HG03097 (cell line): ENCODE measurements around the gene MGA.

Experiments
- ATAC-seq: cut with Tn5 transposase; IDR thresholded peaks from one replicate; pipeline ENCODE4 v1.9.1; 2021; ENCODE audit not compliant: unreplicated experiment, low FRiP score

MGA gene

DNA sequence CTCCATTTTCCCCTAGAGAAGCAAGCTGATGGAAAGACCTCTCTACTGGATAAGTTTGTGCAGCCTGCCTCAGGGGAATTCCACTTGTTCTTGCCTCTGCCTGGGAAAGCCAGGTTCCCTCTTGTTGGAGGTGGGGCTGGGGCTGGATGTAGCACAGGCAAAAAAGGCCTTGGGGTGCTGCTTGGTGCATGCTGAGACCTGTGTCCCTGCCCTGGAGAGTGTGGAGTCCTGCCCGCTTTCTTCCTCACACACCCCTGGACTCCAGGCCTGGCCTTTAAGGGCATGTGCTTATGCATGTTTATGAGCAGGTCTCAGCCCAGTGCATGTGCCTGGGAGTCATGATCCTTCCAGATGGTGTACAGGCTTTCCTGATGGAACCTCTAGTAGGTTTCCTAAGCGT is 144.2 kb downstream of the MGA start:
- ATAC-seq, result no peak

DNA sequence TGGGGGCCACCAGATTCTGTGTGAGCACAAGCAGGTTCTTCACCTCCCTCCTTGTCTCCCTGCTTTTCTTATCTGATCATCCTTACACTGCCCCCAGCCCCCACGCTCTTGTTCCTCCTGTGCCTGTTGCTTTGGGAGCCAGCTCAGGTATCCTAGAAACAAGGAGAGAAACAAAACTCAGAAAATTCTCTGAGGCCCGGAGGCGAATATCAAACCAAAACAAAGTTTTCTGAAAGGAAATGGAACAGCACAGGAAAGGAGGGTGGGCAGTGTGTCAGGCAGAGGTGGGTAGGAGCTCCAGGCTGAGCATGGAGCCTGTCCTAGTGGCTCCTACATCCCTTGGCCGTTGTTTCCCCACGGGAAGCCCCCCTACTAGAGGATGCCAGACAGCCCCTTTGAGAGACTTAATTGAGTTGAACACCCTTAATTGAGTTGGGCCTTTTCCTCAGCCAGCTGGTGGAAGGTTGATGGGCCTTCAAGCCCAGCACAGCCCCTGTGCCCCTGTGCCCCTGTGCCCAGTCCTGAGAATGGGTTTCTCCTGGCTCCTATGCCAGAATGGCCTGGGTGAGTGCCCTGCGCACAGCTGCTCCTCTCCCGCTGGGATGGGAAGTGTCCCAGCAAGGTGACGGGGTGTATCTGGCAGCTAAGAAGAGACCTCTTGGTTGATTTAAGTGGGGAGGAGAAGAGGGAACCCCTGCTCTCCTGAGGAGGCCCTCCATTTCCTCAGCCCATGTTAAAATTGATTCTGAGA is 144.9 kb downstream of the MGA start:
- ATAC-seq, result no peak

DNA sequence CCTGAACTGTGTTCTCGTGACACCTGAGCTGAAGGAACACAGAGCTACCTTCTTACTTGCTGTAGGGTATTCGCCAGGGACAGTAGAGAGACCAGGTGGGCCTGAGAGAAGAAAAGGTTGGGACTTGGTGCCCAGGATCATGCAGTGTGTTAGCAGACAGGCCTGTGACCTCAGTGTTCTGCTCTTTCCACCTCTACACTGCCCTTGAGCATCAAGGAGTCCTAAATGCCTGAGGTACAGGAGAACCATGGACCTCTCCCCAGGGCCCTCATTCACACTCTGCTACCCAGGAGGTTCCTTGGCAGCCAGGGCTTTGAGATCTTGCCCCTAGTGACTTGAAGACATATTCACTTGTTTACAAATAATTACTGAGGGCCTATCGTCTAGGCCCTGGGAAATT is 145.5 kb downstream of the MGA start:
- no peak for ATAC-seq

DNA sequence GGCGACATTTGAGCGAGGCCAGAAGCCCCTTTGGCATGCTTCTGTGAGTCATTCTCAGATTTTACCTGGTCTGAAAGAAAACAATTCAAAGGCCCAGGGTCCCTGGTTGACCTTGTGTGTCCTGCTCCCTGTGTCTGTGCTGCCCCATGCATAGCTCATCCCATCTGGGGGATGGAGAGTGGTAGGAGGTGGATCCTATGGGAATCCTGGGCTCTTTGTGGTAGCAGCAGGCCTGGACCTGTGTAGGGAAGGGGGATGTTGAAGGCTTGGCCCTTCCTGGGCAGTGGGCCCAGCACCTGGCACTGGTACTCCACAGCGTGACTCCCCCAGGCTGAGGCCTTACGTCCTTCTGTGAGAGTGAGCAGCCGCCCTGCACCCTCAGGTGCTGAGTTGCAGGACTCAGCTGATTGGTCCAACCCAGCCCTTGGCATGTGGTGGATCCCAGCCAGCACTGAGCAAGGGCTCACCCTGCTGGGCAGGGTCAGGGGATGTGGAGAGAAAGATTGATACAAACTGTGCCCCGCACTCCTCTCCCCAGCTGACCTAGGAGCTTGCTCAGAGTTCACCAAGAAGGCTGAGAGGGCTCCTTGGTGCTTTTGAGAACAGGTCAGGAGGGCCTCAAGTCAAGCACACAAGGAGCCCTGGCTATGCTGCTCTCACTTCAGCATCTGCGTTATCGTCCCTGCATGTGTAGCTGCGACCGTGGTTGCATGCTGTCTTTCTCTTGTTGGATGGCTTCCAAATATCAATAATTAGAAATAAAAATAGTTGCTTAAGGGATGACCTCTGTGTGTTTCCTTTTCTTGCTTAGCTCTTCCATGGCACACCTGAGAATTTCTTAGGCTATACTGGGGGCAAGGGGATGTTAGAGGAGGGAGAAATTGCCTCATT is 146.3 kb downstream of the MGA start:
- no peak for ATAC-seq

DNA sequence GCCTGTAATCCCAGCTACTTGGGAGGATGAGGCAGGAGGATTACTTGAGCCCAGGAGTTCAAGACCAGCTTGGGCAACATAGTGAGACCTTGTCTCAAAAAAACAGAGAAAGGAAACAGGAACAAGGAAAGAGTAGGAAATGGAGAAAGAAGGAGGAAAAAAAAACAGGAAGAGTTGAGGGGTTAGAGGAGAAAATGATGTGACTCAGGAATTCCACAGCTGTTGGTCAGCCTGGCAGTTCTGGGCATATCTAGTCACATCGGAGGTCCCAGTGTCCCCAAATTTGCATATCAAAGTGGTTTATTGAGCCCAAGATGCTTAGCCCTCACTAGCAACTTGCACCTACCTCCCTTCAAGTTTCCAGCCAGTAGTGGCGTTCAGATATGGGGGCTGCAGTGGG is 148.9 kb downstream of the MGA start:
- no peak for ATAC-seq

DNA sequence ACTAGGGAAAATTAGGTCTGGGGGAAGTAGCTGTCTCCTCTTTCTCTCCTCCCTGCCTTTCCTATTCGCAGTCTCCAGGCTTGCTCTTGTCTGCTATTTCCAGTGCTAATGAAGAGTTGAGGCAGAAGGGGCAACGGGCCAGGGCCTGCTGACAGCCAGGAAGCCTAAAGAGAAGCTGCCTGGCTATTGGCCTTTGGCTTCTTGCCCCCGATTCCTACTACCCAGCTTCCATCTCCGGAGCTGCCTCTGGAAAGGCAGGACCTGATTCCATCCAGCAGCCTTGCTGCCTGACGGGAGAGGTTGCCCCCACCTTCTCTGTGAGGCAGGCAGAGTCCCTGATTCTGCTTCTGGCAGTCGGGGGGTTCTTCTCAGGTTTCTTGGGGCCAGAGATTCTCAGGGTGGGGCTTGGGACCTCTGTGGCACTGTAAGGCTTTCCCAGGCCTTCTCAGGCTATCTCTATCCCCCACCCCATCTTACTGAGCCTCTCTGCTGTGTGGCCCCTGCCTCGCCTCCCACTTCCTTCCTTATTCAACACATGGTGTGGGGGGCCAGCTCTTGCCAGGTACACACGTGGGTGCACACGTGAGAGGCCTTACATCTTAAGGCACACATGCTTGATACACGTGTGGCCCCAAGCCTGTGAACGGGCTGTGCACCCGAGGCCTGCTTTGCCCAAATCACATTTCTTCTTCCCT is 149.5 kb downstream of the MGA start:
- no peak for ATAC-seq

DNA sequence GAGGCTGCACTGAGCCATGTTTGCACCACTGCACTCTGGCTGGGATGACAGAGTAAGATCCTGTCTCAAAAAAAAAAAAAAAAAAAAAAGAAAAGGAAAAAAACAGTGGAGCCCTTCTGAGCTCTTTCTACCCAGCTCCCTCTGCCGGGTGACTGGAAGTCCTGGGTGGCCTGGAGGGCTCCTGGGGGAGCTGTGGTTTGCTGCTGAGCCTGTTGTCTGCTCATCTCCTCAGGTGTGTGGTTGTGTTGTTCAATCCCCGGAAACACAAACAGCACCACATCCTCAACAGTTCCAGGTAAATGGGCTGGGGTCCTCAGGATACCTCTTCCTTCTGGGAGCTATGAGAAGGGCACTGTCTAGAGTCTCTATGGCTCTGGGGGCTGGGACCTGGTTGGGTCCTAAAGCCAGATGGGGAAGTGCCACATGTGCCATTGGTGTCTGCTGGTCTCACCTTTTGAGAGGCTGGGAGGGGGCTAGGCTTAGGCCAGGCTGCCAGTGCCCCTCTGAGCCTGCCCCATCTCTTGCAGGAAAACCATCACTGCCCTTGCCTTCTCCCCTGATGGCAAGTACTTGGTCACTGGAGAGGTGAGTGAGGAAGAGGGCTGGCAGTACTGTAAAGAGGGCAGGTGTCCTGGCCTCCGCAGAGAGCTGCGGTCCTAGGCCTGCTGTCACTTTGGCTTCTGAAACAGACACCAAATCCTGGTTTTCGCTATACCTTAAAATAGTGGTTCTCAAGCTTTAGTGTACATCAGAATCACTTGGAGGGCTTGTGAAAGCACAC is 150.6 kb downstream of the MGA start:
- ATAC-seq, result no peak

DNA sequence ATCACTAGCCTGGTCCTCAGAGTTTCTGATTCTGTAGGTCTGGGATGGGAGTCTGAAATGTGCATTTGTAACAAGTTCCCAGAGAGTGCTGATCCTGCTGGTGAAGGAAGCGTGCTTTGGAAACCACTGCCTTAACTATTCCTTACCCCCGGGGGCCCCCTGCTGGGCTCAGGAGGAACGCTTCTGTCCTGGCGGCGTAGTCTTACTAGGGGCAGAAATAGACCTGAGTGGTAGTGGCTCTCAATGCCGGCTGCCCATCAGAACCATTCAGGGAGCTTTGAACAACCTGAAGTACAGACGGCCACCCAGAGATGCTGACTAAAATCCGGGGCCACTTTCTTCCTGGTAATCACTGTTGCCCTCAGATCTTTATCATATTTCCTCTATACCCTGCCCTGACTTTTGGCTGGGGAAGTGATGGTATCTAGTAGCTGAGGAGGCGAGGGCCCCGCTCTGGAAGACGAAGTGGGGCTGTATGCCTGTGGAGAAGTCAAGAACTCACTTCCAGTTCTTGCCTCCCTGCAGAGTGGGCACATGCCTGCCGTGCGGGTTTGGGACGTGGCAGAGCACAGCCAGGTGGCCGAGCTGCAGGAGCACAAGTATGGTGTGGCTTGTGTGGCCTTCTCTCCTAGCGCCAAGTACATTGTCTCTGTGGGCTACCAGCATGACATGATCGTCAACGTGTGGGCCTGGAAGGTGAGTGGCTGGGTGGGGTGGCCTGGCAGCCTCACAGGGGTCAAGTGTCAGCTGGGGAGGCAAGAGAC is 151.4 kb downstream of the MGA start:
- ATAC-seq, result no peak

DNA sequence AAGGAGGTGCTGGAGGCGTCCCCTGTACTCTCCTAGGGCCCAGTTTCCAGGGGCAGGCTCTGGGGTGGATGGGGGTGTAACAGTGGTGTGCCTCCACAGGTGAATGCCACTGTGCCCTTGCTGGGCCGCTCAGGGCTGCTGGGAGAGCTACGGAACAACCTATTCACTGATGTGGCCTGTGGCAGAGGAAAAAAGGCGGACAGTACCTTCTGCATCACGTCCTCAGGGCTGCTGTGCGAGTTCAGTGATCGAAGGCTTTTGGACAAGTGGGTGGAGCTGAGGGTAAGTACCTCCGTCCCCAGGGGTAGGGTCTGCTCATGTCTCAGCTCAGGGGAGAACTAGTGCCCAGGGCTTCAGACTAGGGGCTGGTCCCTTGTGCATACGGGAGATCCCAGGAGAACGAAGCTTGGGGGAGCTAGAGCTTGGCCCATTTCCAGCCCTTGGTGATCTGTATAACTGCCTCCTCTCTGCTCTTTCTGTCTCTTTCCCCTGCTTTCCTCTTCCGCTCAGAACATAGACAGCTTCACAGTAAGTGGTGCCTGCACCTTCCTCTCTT is 152.7 kb downstream of the MGA start:
- no peak for ATAC-seq

DNA sequence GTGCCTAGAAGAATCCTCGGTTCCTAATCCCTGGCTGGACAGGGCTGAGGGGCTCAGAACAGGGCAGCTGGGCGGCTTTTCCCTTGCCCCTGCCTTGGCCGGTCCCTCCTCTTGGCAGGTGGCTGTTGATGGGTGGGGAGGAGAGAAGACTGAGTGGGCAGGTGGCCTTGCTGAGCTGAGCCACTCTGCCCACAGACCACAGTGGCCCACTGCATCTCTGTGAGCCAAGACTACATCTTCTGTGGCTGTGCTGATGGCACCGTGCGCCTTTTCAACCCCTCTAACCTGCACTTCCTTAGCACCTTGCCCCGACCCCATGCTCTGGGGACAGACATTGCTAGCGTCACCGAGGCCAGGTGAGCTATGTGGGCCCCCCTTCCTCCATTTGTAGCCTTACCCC is 153.2 kb downstream of the MGA start:
- ATAC-seq, result no peak

DNA sequence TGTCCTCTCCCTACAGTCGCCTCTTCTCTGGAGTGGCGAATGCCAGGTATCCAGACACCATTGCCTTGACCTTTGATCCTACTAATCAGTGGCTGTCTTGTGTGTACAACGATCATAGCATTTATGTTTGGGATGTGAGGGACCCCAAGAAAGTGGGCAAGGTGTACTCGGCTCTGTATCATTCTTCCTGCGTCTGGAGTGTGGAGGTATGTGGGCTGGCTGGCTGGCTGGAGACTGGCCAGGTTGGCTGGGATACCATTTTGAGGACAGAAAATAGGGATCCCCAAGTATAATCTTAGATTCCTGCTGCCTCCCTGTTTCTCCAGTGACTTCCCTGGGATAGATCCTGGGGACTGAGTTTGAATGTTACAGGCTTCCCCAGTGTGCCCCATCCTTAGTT is 154.3 kb downstream of the MGA start:
- ATAC-seq, result no peak

DNA sequence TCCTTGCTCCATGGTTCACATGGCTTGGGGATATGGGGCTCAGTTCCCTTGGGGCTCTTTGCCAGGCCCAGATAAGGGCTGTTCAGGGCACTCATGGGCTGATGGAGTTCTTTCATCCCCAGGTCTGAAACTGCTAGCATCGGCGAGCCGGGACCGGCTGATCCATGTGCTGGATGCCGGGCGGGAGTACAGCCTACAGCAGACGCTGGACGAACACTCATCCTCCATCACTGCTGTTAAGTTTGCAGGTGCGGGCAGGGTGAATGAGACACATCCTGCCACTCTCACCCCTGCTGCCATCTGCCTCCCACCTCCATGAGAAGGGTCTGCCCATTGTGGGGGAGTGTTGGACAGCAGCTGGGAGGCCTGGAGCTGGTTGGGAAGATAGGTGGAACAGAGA is 156.6 kb downstream of the MGA start:
- no peak for ATAC-seq

DNA sequence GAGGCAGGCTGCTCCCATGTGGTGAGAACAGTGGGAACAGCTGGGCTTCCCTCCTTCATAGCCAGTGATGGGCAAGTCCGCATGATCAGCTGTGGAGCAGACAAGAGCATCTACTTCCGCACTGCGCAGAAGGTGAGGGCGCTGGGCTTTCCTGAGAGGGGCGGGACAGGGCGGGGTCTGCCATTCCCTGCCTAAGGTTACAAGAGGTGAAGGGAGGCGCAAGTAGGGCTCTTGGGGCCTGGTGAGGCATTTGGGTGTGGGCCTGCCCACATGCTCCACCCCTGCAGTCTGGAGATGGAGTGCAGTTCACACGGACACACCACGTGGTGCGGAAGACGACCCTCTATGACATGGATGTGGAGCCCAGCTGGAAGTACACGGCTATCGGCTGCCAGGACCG is 157.1 kb downstream of the MGA start:
- no peak for ATAC-seq

DNA sequence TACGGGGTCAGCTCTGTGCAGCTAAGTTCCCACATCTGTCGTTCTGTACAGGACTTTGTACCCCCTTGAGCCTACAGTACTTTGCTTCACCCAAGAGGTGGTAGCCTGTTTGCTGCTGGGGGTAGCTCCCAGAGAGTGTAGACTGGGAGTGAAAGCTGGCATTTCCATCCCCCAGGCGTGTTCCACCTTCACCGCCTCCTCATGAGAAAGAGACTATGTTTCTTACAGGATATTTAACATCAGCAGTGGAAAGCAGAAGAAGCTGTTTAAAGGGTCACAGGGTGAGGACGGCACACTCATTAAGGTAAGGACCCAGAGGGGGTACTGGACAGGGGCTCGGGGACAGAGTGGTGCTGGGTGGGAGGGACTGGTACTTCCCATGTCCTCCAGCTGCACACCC is 157.6 kb downstream of the MGA start:
- ATAC-seq, result no peak

DNA sequence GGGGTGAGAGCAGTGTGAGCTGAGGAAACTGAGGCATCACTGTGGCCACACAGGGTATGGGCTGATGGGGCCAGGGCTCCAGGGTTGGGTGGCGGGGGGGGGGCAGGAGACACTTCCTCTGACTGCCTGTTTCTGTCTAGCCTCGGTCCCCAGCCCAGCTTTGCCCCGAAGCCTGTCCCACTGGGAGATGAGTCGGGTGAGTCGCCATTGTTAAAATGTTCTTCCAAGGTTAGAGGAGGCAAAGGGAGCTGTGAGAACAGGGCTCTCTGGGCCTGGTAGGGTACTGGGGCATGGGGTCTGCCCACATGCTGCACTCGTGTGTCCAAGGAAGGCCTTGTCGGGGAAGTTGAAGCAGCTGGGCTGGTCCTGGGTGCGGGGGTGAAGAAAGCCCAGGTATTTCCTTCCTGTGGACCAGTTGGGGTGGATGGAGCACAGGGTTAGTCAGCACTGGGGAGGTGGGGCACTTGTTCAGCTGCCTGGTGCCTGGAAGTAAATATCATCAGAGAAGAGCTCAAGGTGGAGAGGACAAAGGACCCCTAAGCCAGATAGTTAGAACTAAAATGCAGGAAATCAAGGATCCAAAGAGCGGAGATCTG is 159.3 kb downstream of the MGA start:
- ATAC-seq, result no peak

DNA sequence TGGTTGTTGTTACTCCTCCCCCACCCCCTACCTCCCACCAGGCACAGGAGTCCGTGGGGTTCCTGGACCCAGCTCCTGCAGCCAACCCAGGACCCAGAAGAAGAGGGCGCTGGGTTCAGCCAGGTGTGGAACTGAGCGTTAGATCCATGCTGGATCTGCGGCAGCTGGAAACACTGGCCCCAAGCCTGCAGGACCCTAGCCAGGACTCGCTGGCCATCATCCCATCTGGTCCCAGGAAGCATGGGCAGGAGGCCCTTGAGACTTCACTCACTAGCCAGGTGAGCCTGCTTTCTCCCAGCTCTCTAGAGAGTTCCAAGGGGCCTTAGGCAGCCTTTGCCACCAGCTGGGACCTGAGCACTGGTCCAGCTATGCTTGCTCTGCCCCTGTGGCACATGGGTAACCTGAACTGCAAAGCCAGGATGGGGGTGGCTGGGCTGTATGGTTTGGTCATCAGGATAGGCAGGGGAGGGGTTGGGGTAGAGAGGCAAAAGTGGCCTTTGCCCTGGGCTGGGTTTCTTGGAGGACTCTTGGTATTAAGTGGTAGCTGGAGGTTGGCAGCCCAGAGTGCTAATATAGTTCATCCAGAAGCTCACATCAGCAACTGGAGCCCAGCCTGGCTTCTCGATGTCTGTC is 160.7 kb downstream of the MGA start:
- no peak for ATAC-seq

DNA sequence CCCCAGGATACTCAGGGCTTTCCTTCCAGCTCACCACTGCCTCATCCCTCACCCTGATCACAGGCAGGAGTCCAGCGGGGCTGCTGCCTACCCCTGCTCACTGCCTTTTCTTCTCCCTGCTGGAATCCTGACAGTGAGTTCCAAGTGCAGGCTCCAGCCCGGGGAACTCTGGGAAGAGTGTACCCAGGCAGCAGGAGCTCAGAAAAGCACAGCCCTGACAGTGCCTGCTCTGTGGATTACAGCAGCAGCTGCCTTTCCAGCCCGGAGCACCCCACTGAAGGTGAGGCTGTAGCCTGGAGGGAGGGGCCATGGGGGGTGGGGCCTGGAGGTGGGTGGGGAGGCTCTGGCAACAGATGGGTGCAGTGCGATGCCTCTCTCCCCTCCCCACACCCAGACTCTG is 161.6 kb downstream of the MGA start:
- no peak for ATAC-seq

DNA sequence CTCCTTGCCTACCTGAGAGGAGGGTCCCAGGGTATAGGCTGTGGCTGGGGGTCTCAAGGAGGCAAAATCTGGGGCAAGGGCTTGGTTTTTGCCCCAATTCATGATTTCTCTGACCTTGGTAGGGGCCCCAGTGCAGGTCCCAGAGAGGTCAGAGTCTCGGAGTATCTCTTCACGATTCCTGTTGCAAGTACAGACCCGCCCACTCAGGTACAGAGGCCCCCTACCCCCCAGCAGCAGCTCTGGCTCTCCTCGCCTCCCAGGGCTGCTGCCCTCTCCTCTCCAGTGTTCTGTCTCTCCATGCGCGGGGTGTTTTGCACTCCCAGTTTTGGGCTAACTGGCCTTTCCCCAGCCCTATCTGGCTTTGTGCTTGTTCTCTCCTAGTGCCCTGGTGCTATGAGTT is 162.3 kb downstream of the MGA start:
- no peak for ATAC-seq
